Stomach (tissue), 4 donors: ENCODE measurements around the gene AMACR.

Experiments
- EP300 ChIP-seq: sonication (generic); formaldehyde crosslinking; IDR thresholded peaks from one replicate; pipeline ENCODE4 v1.6.1; 2017; ENCODE audit warnings: antibody characterized with exemption
- POLR2A ChIP-seq, 4 donors: fragments of 450-650 bp; IDR thresholded peaks; one replicate each; pipeline ENCODE4 v1.6.1; 2016; ENCODE audit warnings: antibody characterized with exemption in 4 of 4, control low read depth in 2 of 4, mild to moderate bottlenecking in 1 of 4, moderate library complexity in 1 of 4
- POLR2AphosphoS5 ChIP-seq, 3 donors: sonication (generic); formaldehyde crosslinking; IDR thresholded peaks; one replicate each; pipeline ENCODE4 v1.6.1; 2016; ENCODE audit warnings: antibody characterized with exemption in 3 of 3
- TF ChIP-seq, protein P1 (sequence below), 7 experiments: fragments of 450-650 bp in 4 of 7; fragments of 200-600 bp in 3 of 7; sonication (generic) in 3 of 7; IDR thresholded peaks; one replicate each; pipeline ENCODE4 v1.5.1; 2016 to 2019; ENCODE audit warnings: antibody characterized with exemption in 7 of 7, control low read depth in 2 of 7, mild to moderate bottlenecking in 1 of 7

DNA sequence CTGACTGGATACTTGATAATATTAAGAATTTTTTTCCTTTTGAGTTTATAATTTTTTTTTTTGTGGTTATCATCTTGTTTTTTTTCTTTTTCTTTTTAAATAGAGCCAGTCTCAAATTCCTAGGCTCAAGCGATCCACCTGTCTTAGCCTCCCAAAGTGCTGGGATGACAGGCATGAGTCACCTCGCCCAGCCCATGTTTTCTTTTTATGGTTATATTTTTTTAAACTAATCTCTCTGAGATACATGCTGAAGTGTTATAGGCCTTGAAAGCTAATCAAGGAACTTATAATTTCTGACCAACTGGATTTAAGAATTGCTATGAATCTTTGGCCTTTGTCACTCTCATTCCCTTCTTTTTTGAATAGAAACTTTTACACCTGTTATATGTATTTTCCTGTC is 6.8 kb upstream of the AMACR start:
- TF ChIP-seq, protein P1, sequence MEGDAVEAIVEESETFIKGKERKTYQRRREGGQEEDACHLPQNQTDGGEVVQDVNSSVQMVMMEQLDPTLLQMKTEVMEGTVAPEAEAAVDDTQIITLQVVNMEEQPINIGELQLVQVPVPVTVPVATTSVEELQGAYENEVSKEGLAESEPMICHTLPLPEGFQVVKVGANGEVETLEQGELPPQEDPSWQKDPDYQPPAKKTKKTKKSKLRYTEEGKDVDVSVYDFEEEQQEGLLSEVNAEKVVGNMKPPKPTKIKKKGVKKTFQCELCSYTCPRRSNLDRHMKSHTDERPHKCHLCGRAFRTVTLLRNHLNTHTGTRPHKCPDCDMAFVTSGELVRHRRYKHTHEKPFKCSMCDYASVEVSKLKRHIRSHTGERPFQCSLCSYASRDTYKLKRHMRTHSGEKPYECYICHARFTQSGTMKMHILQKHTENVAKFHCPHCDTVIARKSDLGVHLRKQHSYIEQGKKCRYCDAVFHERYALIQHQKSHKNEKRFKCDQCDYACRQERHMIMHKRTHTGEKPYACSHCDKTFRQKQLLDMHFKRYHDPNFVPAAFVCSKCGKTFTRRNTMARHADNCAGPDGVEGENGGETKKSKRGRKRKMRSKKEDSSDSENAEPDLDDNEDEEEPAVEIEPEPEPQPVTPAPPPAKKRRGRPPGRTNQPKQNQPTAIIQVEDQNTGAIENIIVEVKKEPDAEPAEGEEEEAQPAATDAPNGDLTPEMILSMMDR (IDR thresholded peaks at IDR 0.05), result no peak
- TF ChIP-seq EP300 (no peak), POLR2A (IDR thresholded peaks at IDR 0.05) (no peak), POLR2AphosphoS5 (IDR thresholded peaks at IDR 0.05) (no peak)
